Activated CD8-positive, alpha-beta memory T cell treated with anti-CD3 and anti-CD28 coated beads, Interleukin-2, amount 50 U/mL, for 4 hours (primary cell): ENCODE results near the gene GLRX5.

Experiments used
- DNase-seq: peaks from one replicate; pipeline ENCODE4 v3.0.0-alpha.2; 2020

Gene GLRX5

DNA sequence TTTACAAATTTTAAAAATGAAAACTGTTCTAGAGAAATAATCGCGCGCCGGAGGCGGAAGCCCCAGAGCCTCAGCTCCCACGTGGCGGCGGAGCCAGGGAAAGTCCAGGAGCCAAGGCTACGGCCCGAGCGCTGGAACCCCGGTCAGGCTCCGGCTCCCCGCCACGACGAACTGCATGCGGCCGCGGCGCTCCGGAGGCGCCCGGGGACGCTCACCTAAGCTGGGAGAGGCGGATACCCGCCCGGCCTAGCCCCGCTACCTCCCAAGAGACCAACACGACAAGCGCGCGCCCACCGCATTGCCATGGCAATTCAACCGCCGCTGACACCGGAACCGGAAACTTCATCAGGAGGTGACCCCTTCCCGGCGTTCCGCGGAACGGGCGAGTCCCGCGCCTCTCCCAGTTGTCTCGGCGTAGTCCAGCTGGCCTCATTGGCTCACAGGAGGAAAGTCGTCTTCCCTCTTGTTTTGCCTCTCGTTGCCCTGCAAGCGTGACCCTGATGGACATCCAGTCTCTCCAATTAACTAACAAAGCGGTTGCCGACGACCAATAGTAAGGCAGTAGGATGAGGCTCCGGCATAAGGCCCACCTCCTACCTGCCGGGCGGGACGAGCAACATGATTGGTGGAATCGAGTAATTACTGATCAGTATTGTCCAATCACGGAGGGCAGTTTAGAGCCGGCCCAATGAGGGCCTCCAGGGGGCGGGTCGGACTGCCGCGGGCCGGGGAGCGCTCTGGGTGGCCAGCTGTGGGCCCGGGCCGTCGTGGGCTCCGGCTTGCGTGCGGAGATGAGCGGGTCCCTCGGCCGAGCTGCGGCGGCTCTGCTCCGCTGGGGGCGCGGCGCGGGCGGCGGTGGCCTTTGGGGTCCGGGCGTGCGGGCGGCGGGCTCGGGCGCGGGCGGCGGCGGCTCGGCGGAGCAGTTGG lies at the start of gene GLRX5:
TSS of gene GLRX5 (plus strand) at position 752 of the 927 bp plus-strand sequence. CDS start at position 792, 40 bp downstream.
- peak; percentile 95 for DNase-seq

DNA sequence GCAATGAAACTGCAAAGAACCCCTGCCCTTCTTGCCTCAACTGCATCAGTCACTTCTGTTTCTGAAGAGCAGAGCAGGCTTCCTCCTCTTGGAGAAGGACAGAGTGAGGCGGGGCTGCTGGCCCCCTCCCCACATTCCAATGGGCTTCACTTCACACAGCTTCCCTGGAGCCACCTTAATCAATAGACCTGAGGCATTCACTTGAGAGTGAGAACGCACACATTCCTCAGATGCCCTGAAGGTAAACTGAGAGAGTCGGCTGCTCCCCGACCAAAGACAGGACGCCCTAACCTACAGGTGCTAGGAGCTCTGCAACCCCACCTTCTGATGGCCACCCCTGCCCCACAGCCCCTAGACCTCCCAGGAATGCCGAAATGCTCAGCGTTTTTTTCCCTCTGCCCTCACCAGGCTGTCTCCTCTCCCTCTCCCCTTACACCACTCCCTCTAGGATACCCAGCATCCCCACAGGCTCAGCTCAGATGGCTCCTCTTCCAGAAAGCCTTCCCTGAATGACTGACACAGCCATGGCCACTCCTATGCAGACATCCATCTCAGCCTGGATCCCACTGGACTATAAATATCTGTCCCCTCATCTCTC lies 49.5 kb upstream of the GLRX5 start:
- DNase-seq, result no peak

DNA sequence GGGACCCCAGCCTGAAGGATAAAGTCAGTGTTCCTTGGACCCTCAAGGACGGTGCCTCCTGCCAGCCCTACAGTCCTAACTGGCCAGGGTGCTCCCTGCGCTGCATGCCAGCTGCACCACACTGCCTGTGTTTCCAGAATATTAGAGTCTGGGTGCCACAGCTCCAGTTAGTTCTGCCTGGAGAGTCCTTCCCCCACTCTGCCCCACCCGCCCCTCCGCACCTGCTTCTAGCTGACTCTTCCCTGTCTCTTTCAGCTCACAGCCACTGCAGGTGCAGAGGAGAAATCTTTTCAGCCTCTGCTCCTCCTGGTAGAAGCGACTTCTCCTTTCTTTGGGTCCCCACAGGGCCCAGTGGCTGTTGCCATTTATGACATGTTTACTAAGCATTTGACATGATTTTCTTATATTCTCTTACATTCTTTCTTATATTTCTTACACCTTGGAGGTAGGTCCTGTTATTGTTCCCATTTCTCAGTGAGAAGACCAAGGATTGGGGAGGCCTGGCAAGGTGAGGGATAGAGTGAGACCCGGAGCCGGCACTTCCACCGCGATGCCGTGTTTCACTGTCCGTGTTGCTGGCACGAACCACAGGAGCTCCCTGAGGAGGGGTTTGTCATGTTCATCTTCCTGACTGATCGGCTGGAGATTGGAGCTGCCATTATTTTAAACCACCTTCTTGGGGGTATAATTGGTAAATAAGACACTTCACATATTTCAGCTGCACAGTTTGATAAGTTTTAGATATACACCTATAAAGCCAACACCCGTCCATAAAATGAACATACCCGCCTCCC lies 47.8 kb upstream of the GLRX5 start:
- DNase-seq, result no peak

DNA sequence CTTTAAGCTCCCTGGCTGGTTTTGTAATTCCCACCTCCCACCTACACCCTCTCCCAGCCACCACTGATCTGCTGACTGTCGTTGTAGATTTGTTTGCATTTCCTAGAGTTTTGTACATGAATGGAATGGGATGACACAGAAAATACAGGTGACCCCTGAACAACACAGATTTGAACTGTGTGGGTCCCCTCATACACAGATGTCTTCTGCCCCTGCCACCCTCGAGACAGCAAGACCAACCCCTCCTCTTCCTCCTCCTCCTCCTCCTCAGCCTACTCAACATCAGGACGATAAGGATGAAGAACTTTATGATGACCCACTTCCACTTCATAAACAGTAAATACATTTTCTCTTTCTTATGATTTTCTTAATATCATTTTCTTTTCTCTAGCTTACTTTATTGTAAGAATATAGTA lies 47.2 kb upstream of the GLRX5 start:
- no peak for DNase-seq

DNA sequence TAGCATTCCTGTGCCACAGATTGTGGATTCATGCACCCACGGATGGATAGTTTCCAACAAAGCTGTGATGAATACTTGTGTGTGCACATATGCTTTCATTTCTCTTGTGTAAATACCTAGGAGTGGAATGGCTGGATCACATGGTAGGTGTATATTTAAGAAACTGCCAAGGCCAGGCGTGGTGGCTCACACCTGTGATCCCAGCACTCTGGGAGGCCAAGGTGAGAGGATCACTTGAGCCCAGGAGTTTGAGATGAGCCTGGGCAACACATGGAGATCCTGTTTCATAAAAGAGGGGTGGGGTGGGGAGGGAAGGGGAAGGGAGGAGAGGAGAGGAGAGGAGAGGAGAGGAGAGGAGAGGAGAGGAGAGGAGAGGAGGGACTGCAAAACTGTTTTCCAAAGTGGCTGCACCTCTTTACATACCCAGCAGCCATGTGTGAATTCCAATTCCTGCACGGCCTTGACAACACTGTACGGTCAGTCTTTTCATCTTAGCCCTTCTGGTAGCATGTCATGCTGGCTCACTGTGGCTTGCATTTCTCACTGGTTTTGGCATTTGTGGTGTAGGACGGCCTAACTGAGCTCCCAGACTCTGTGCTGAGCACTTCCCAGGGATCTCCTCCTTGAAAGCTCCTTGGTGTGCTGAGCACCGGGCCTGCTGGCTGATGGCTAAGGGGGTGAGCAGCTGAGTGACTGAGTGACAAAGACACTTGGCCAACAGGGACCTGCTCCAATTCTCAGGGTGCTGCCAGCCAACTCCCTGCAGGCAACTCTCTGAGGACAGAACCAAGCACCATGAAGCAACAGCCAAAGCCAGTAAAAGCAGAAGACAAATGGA lies 46.3 kb upstream of the GLRX5 start:
- DNase-seq, result no peak

DNA sequence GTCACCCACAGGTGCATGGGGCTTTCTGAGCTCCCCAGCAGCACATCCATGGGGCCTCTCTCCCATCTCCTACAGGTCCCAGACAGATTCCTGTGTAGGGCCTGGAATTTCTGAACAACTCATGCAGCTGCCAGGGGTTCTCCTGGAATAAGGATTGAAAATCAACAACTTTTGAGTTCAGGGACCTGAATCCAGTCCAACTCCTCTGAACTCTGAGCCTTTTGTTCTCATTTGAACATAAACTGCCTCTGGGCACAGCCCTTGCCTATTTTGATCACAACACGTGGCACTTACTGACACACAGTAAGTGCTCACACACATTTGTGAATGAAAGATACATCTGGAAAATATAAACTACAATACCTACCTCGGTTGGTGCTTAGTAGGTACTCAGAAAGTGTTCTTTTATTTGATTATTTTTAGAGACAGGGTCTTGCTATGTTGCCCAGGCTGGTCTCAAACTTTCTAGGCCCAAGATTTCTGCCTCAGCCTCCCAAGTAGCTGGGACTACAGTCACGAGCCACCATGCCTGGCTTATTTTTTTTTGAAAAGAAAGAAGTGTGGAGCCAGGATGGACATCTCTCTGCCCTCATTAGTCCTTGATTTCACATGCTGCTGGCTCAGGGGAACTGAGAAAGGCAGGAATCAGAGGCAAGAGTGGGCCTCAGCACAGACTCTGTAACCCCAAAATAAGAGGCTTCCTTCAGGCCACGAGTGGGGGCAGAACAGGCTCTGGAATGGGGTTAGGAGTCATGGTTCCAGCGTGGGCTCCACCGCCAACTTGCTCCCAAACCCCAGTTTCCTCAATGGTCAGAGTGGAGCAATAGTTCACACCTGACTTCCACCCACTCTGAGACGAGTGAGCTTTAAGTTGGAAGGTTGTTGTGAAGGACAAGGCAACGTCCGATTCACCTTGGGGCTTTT lies 45.4 kb upstream of the GLRX5 start:
- no peak for DNase-seq

DNA sequence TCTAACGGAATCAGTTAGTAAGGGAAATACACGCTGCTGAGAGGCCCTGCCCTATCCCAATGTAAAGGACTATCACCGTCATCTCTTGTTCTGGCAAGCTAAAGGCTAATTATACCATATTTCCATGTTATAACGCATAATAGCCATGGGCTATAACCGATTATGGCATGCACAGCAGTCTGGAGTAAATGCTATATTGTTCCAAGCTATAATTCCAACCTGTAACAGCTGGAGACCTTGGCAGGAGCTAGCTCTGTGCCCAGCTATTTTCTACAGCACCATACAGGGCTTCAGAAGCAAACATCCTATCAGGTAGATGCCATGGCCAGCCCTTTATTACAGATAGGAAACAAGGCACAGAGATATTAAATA lies 44.7 kb upstream of the GLRX5 start:
- no peak for DNase-seq

DNA sequence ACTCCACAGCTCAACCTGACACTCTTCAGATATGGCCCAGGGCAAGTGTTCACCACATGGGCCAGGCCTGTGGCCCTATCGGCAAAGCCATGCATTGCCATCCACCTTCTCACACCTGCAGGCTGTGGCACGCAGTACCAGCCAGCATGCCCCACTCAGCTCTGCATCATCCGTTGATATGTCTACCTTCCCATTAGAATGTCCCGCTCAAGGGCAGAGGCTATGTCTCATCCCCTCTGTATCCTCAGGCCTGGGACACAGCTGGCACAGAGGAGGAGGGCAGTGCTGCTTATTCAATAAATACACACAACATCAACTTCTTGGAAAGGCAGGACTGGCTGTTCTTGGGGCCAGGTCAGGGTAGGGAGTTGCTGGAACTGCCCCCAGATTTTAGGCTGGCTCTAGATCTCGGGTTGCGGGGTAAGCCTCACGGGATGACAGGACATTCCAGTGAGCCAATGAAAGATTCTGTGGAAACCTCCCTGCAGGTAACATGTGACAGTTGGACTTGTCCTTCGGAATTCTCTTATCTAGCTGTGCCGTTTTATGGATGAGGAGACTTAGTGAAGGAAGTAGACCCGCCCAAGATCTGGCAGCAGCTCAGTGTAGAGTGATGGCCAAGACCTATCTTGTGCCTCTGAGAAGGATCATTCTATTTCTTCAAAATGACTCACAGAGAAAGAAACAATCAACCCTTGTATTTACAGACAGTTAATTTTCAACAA lies 44.0 kb upstream of the GLRX5 start:
- DNase-seq, result no peak

DNA sequence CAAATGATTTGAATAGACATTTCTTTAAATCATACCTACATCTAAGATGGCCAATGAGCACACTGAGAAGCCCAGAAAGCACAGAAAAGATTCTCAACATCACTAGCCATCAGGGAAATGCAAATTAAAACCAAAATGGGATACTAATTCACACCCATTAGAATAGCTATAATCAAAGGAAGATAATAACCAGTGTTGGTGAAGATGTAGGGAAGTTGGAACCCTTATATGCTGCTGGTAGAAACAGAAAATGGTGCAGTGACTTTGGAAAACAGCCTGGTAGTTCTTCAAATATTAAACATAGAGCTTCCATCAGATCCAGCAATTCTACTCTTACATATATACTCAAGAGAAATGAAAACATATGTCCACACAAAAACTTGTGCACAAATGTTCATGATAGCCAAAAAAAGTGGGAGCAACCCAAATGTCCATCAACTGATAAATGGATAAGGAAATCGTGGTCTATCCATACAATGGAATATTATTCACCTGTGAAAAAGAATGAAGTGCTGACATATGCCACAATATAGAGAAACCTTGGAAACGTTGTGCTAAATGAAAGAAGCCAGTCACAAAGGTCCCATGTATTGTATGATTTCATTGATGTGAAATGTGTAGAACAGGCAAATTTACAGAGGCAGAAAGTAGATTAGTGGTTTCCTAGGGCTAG lies 42.8 kb upstream of the GLRX5 start:
- DNase-seq, result no peak

DNA sequence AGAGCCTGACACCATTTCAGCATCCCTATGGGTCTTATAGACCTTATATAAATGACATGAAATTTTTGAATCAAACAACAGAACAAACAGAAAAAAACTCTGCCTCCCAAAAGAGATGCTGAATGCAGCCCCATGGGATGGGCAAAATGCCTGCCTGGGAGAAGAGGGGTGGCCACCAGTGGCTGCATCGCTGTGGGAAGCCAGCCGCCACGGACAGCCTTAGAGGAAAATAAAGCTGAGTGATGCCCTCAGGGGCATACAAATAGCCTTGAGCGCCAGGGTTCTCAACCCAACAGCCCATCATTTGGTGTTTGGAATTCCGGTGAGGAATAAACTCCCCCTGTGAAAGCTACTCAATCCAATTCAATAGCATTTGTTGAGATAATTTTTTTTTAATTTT lies 41.3 kb upstream of the GLRX5 start:
- no peak for DNase-seq

DNA sequence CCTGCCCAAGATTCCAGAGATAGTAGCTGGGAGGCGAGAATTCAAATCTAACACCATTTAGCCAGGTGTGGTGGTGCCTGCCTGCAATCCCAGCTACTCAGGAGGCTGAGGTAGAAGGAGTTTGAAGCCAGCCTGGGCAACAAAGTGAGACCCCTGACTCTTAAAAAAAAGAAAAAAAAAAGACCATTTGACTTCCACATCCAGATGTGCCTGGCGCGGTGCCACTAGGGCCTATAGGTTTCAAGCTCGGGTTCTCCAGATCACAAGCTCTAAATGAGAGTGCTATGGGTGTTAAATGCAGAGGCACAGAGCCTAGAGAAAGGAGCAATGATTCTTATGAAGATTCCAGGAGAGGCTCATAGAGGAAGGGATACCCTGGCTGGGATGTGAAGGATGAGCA lies 40.9 kb upstream of the GLRX5 start:
- no peak for DNase-seq

DNA sequence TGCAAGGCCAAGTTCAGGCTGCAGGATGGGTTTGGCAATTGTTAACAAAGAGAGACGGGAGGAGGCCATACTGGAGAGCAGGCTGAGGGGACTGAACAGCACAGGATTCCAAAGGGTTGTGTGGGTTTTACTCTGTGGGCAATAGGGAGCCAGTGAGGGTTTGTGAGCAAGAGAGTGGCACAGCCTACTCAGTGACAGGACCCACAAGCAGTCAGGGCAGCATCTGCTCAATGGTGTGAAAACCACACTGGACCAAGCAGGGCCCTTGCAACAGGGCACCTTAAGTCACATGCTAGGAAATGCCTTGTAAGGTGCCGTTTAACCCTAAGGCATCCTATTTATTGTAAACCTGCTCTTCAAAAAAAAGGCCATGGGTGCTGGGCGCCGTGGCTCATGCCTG lies 40.4 kb upstream of the GLRX5 start:
- no peak for DNase-seq

DNA sequence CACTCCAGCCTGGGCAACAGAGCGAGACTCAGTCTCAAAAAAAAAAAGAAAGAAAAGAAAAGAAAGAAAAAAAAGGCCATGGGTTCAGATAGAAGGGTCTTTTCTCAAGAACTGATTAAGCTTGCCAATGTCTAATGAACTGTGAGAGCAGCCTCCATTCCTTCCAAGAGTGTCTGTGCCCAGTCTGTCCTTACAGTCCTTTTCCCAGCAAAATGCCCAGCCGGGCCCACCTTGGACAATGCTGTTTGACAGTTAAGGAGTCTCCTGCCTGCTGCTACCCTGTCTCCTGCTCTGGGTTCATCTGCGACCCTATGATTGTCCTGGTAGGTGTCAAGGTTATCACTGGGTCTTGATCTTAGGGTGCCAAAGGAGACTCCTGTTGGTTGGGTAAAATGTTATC lies 39.8 kb upstream of the GLRX5 start:
- DNase-seq, result no peak

DNA sequence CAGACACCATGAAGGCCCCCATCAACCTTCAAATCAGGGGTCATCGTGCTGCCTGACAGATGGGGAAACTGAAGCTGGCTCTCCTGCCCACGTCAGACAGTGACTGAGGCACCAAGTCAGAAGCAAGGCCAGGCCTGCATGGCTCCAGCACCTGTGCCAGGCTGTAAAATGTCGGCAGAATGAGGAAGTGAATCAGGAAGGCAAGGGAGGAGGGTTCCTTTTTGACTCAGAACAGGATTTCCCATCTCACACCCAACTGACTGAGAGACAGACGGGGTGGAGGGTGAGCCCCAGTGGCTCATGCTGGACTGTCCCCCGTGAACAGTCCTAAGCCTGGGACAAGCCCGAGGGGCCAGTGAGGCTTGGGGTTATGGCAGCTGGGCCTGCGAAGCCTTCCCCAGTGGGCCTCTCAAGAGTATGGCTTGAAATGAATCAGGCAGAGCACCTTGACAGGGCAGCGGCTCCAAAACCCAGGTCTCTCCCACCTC lies 39.3 kb upstream of the GLRX5 start:
- no peak for DNase-seq

DNA sequence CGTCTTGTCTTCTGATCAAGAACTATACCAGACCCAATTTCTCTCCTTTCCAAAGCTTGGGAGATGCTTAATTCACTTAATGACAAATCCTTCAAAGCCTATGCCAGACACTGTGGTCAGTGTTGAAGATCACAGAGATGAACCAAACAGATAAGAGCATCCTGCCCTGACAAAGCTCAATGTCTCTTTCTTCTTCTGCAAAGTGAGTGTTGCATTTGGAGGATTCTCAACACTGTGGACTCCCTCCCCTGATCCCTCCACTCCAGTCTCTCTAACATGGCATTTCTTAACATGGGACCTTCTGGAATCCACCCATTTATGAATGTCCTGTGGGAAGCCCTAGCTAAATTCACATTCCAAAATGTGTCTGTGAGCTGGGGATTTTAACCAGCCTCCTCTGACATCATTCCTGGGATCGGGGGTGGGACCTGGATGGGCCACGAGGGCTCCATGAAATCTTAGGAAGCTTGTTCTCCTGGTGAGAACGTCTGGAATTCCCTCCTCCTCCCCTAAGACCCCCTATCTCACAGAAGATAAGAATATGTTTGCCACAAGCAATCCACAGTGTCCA lies 38.7 kb upstream of the GLRX5 start:
- DNase-seq, result no peak

DNA sequence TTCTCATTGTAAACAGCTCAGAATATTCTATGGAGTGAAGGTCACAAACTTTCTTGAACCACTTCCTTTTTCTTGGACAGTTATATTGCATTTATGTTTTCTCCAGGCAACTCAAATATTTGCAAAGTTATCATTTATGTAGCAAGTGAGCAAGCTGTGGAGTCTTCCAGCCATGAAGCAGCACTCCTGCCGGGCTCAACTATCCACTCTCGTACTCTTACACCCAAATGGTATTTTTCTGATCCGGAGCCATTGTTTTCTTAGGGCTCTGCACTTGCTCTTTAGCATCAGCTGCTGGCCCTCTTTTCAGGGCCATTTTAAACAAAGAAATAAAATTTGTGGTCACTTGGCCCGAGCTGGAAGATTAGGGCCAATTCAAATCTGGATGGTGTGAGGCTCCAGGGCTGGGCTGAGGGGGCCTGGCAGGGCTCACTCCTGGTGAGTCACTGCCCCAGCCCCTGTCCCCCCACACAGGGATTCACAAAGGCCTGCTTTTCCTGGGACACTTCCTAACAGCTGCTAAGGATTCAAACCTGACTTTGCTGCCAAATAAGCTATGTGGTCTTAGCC lies 38.1 kb upstream of the GLRX5 start:
- DNase-seq, result no peak

DNA sequence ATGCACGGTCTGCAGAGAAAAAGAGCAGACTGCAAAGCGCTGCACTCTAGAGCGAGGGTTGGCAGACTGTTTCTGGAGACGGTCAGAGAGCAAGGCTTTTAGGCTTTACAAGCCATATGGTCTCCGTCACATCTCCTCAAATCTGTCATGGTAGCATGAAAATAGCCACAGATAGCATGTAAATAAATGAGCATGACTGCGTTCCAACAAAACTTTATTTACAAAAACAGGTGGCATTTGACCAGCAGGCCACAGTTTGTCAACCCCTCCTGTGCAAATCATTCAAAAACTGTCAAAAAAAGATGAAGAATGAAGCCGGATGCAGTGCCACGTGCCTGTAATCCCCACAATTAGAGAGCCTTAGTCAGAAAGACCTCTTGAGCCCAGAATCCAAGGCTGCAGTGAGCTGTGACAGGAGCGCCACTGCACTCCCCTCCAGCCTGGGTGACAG lies 37.3 kb upstream of the GLRX5 start:
- no peak for DNase-seq

DNA sequence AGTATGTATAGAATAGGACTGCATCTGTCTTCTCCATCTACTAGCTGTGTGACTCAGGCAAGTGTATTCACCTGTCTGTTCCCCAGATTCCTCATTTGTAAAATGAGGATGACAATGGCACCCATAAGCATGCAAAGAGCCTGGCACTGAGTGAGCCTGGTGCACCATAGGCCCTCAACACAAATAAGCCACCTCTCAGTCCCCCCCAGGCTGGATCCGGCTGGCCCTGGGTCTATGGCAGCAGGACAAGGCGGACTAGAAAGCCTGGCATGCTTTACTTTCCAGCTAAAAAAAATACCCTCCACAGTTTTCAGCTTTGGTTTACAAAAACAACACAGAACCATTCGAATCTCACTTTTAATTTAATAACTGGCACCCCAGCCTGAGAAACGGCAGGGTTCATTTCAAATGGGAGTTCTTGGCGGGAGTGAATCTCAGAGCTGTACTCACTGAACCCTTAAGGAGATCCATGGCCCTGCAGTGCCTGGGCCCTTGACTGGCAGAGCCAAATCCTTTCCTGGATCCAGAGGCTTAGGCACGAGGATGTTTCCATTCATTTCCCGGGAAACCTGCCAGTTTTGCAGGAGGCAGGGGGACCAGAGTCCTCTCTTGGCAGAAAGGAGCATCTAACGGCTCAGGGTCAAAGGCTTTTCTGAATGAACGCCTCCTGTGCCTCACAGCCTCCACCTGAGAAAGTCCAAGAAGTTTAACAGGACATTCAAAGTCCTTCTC lies 36.1 kb upstream of the GLRX5 start:
- no peak for DNase-seq

DNA sequence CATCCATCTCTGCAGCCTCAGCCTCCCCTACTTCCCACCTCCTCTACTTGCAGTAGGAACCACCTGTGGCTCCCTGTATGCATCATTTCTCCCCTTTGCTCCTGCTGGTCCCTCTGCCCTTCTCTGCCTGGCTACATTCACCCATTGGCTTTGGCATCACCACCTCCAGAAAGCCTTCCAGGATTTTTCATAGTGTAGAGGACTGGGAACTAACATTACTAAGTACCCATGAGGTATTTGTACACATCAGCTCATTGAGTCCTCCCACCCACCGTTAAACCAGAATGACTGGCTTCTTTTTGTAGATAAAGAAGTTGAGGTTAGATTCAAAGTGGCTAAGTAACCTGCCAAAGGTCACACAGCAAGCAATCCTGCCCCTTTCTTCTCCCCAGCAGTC lies 35.5 kb upstream of the GLRX5 start:
- DNase-seq, result no peak
